HepG2 (cell line): ENCODE measurements around the gene ITPRIP. TPM values are rescaled to one million over a fixed set of nuclear protein-coding genes. Genes with fewer than 3 reads are reported as not detected.

ENCODE experiments used
- ATM ChIP-seq: fragments of 450-650 bp; IDR thresholded peaks from 2 replicates; pipeline ENCODE4 v1.7.1; 2017; ENCODE audit warnings: mild to moderate bottlenecking, borderline replicate concordance
- BCLAF1 ChIP-seq: fragments of 450-650 bp; IDR thresholded peaks from 2 replicates; pipeline ENCODE4 v1.6.1; 2017; ENCODE audit warnings: mild to moderate bottlenecking
- CCDC6 ChIP-seq: sonication (generic); formaldehyde crosslinking; IDR thresholded peaks from 2 replicates; pipeline ENCODE4 v1.8.1; 2022; ENCODE audit warnings: mild to moderate bottlenecking, missing genetic modification reagents, moderate library complexity
- CEBPB ChIP-seq: IDR thresholded peaks from 2 replicates; pipeline ENCODE4 v1.6.1; 2011; ENCODE audit warnings: low read depth, low read length, improper control_type of control experiment, borderline replicate concordance
- KLF11 ChIP-seq: IDR thresholded peaks from 2 replicates; pipeline ENCODE4 v1.6.1; 2016; ENCODE audit warnings: missing compliant biosample characterization
- MAFF ChIP-seq: IDR thresholded peaks from 2 replicates; pipeline ENCODE4 v1.6.1; 2011; ENCODE audit warnings: low read depth, low read length, improper control_type of control experiment
- MIXL1 ChIP-seq: IDR thresholded peaks from 2 replicates; pipeline ENCODE4 v1.6.1; 2016
- MNT ChIP-seq: fragments of 450-650 bp; IDR thresholded peaks from 2 replicates; pipeline ENCODE4 v1.6.1; 2016
- MXD4 ChIP-seq: IDR thresholded peaks from 2 replicates; pipeline ENCODE4 v1.6.1; 2016; ENCODE audit warnings: mild to moderate bottlenecking, missing biosample characterization, missing genetic modification reagents
- NCOR1 ChIP-seq: fragments of 200-600 bp; sonication (generic); IDR thresholded peaks from 2 replicates; pipeline ENCODE4 v1.7.0; 2017; ENCODE audit warnings: antibody characterized with exemption, low read length, borderline replicate concordance
- NRL ChIP-seq: sonication (generic); formaldehyde crosslinking; IDR thresholded peaks from 2 replicates; pipeline ENCODE4 v1.5.0; 2020; ENCODE audit warnings: missing genetic modification reagents, mild to moderate bottlenecking, moderate library complexity, borderline replicate concordance
- RELA ChIP-seq: sonication (generic); formaldehyde crosslinking; IDR thresholded peaks from 2 replicates; pipeline ENCODE4 v1.4.0; 2020; ENCODE audit warnings: missing genetic modification reagents
- SMC3 ChIP-seq: IDR thresholded peaks from 2 replicates; pipeline ENCODE4 v1.6.1; 2011; ENCODE audit warnings: low read length, improper control_type of control experiment
- TBL1XR1 ChIP-seq: fragments of 150-350 bp; IDR thresholded peaks from 2 replicates; pipeline ENCODE4 v1.6.1; 2014; ENCODE audit warnings: borderline replicate concordance, low read length; ENCODE audit not compliant: partially characterized antibody
- TBP ChIP-seq: sonication (generic); formaldehyde crosslinking; IDR thresholded peaks from 2 replicates; pipeline ENCODE4 v1.5.0; 2020; ENCODE audit warnings: missing genetic modification reagents
- ZBTB3 ChIP-seq: sonication (generic); formaldehyde crosslinking; IDR thresholded peaks from 2 replicates; pipeline ENCODE4 v1.4.0; 2020; ENCODE audit warnings: low read depth, mild to moderate bottlenecking, moderate library complexity, missing genetic modification reagents, borderline replicate concordance
- ZFP36L1 ChIP-seq: sonication (generic); formaldehyde crosslinking; IDR thresholded peaks from 2 replicates; pipeline ENCODE4 v1.8.0; 2022; ENCODE audit warnings: mild to moderate bottlenecking, missing genetic modification reagents, moderate library complexity
- ZNF207 ChIP-seq: fragments of 450-650 bp; IDR thresholded peaks from 2 replicates; pipeline ENCODE4 v1.6.1; 2016; ENCODE audit warnings: antibody characterized with exemption, borderline replicate concordance
- ZNF687 ChIP-seq: sonication (generic); formaldehyde crosslinking; IDR thresholded peaks from 2 replicates; pipeline ENCODE4 v1.5.1; 2020; ENCODE audit warnings: mild to moderate bottlenecking, missing genetic modification reagents, moderate library complexity
- ZNF850 ChIP-seq: sonication (generic); formaldehyde crosslinking; conservative IDR thresholded peaks from 2 replicates; pipeline ENCODE4 v1.9.0; 2021; ENCODE audit warnings: mild to moderate bottlenecking, missing genetic modification reagents
- polyA plus RNA-seq, 8 experiments: library from polyadenylated mRNA; depleted of rRNA in 3 of 8; stranded (reverse) in 7 of 8; unstranded in 1 of 8; fragments of >200 nt; fragmentation: Illumina TruSeq in 4 of 8; extraction: Trizol in 4 of 8; gene quantifications; 2 replicates each; pipeline versions ENCODE4 v1.2.1 to v1.2.3, GENCODE V29; 2011 to 2016; ENCODE audit warnings: low read depth in 4 of 8, missing spikeins in 1 of 8, mixed read lengths in 1 of 8; ENCODE audit not compliant: insufficient read depth in 1 of 8
- total RNA-seq, 5 experiments: library from RNA; depleted of rRNA; stranded (reverse); fragments of >200 nt; fragmentation: Illumina TruSeq; extraction: Trizol; gene quantifications; 2 replicates each; pipeline ENCODE4 v1.2.3, GENCODE V29; 2016; ENCODE audit warnings: low read depth in 1 of 5

The ITPRIP gene
- total and polyA plus RNA-seq, 2 of the 13 experiments (the other 11 are each of a cell fraction or from before 2014, with no cell fraction given): 1.00 to 2.8 TPM

GRCh38 chr10:104274762-104275721, 63.2 kb downstream of the ITPRIP start (continued):
- TF ChIP-seq ZNF207 (no peak), NCOR1 (no peak), ZFP36L1 (no peak), NRL (CRISPR knock-in tag) (peak; percentile 38; the same call in 1 of the 2 replicates), MIXL1 (CRISPR knock-in tag) (no peak), ATM (no peak), CCDC6 (CRISPR knock-in tag) (no peak), RELA (CRISPR knock-in tag) (no peak), MAFF (no peak), KLF11 (CRISPR knock-in tag) (no peak), BCLAF1 (no peak), ZNF850 (CRISPR knock-in tag) (no peak), CEBPB (no peak), TBP (CRISPR knock-in tag) (no peak), MXD4 (no peak), ZNF687 (CRISPR knock-in tag) (peak; percentile 88), MNT (no peak), ZBTB3 (CRISPR knock-in tag) (no peak), SMC3 (peak; percentile 34; the same call in 1 of the 2 replicates), TBL1XR1 (no peak)
